Measurements from ENCODE around the gene ASPG.

ASPG gene

DNA sequence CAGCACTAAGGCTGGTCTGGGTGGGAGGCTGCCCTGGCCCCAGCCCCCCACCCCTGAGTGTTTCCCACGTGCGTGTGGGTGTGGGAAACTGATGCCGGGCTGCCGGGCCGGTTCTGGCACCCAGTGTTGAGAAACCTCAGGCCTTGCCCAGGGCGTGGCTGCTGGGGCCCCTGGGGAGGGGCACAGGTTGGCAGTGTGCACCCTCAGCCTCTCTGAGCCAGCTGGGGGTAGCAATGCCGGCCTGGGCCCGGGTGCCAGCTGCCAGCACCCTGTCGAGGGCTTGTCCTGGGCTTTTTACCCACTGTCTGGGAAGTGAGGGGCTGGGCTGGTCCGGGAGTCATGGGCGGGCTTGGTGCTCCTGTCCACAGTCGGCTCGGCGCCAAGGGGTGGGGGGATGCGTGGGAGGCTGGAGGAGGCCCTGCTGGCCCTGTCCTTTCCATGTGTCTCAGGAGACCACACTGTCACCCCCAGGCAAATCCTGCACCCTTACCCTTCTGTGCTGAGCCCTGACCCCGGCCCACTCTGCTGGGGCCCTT, 15.7 kb downstream of the ASPG start:
- ATAC-seq: no peak
- TF ChIP-seq, protein P1, sequence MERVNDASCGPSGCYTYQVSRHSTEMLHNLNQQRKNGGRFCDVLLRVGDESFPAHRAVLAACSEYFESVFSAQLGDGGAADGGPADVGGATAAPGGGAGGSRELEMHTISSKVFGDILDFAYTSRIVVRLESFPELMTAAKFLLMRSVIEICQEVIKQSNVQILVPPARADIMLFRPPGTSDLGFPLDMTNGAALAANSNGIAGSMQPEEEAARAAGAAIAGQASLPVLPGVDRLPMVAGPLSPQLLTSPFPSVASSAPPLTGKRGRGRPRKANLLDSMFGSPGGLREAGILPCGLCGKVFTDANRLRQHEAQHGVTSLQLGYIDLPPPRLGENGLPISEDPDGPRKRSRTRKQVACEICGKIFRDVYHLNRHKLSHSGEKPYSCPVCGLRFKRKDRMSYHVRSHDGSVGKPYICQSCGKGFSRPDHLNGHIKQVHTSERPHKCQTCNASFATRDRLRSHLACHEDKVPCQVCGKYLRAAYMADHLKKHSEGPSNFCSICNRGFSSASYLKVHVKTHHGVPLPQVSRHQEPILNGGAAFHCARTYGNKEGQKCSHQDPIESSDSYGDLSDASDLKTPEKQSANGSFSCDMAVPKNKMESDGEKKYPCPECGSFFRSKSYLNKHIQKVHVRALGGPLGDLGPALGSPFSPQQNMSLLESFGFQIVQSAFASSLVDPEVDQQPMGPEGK (CRISPR knock-in tag; IDR thresholded peaks at IDR 0.05; ENCODE audit: borderline replicate concordance): no peak
- TF ChIP-seq TOX (CRISPR knock-in tag; IDR thresholded peaks at IDR 0.05; ENCODE audit: borderline replicate concordance): no peak
- TF ChIP-seq, protein P2, sequence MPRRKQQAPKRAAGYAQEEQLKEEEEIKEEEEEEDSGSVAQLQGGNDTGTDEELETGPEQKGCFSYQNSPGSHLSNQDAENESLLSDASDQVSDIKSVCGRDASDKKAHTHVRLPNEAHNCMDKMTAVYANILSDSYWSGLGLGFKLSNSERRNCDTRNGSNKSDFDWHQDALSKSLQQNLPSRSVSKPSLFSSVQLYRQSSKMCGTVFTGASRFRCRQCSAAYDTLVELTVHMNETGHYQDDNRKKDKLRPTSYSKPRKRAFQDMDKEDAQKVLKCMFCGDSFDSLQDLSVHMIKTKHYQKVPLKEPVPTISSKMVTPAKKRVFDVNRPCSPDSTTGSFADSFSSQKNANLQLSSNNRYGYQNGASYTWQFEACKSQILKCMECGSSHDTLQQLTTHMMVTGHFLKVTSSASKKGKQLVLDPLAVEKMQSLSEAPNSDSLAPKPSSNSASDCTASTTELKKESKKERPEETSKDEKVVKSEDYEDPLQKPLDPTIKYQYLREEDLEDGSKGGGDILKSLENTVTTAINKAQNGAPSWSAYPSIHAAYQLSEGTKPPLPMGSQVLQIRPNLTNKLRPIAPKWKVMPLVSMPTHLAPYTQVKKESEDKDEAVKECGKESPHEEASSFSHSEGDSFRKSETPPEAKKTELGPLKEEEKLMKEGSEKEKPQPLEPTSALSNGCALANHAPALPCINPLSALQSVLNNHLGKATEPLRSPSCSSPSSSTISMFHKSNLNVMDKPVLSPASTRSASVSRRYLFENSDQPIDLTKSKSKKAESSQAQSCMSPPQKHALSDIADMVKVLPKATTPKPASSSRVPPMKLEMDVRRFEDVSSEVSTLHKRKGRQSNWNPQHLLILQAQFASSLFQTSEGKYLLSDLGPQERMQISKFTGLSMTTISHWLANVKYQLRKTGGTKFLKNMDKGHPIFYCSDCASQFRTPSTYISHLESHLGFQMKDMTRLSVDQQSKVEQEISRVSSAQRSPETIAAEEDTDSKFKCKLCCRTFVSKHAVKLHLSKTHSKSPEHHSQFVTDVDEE (CRISPR knock-in tag; IDR thresholded peaks at IDR 0.05): no peak
- TF ChIP-seq ARNTL (CRISPR knock-in tag; IDR thresholded peaks at IDR 0.05; ENCODE audit: borderline replicate concordance, low read depth): no peak

DNA sequence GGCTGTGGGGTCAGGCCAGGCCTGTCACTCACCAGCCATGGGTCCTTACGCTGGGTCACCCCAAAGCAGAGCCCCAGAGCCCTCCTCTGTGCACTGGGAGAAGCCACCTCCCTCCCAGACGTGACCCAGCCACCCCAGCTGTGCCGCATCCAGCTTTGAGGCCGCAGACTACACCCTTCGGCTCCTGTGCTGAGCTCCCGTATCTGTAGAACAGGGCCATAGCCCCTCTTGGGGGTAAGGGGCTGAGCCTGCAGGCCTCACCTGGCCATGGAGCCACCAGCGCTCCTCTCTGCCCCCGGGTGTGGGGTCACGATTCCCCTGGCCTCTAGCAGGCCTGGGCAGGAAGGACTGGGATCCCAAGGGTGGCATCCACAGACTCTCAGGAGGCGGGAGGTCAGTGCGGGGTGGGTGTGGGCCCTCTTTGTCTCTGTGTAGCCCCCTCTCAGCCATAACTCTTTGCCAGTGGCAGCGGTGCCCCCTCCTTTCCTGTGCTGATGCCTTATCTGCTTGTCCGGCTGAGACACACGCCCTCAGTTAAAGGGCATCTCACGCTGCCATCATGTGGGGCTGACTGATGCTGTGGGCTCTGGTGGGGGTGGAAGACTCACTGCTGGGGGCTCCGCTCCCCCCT, 16.3 kb downstream of the ASPG start:
- ATAC-seq: no peak
- TF ChIP-seq ZNF565 (CRISPR knock-in tag; conservative IDR thresholded peaks at IDR 0.05; ENCODE audit: low read depth) (no peak), ESRRG (CRISPR knock-in tag; IDR thresholded peaks at IDR 0.05) (no peak), ISL1 (CRISPR knock-in tag; IDR thresholded peaks at IDR 0.05) (no peak), RARB (CRISPR knock-in tag; IDR thresholded peaks at IDR 0.05) (no peak), ZFP3 (CRISPR knock-in tag; IDR thresholded peaks at IDR 0.05) (no peak), PPARA (CRISPR knock-in tag; IDR thresholded peaks at IDR 0.05; ENCODE audit: borderline replicate concordance) (no peak), ZFP30 (CRISPR knock-in tag; IDR thresholded peaks at IDR 0.05) (no peak), TOX (CRISPR knock-in tag; IDR thresholded peaks at IDR 0.05; ENCODE audit: borderline replicate concordance) (no peak), TCF4 (CRISPR knock-in tag; IDR thresholded peaks at IDR 0.05; ENCODE audit: borderline replicate concordance) (no peak), ZC3H10 (CRISPR knock-in tag; IDR thresholded peaks at IDR 0.05) (no peak), SNAI2 (CRISPR knock-in tag; IDR thresholded peaks at IDR 0.05) (no peak), GLIS3 (CRISPR knock-in tag; IDR thresholded peaks at IDR 0.05) (no peak)
- TF ChIP-seq, protein P3, sequence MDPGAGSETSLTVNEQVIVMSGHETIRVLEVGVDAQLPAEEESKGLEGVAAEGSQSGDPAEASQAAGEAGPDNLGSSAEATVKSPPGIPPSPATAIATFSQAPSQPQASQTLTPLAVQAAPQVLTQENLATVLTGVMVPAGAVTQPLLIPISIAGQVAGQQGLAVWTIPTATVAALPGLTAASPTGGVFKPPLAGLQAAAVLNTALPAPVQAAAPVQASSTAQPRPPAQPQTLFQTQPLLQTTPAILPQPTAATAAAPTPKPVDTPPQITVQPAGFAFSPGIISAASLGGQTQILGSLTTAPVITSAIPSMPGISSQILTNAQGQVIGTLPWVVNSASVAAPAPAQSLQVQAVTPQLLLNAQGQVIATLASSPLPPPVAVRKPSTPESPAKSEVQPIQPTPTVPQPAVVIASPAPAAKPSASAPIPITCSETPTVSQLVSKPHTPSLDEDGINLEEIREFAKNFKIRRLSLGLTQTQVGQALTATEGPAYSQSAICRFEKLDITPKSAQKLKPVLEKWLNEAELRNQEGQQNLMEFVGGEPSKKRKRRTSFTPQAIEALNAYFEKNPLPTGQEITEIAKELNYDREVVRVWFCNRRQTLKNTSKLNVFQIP (CRISPR knock-in tag; IDR thresholded peaks at IDR 0.05; ENCODE audit: borderline replicate concordance, low read depth): no peak
- TF ChIP-seq, protein P4, sequence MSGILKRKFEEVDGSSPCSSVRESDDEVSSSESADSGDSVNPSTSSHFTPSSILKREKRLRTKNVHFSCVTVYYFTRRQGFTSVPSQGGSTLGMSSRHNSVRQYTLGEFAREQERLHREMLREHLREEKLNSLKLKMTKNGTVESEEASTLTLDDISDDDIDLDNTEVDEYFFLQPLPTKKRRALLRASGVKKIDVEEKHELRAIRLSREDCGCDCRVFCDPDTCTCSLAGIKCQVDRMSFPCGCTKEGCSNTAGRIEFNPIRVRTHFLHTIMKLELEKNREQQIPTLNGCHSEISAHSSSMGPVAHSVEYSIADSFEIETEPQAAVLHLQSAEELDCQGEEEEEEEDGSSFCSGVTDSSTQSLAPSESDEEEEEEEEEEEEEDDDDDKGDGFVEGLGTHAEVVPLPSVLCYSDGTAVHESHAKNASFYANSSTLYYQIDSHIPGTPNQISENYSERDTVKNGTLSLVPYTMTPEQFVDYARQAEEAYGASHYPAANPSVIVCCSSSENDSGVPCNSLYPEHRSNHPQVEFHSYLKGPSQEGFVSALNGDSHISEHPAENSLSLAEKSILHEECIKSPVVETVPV (CRISPR knock-in tag; IDR thresholded peaks at IDR 0.05): no peak

DNA sequence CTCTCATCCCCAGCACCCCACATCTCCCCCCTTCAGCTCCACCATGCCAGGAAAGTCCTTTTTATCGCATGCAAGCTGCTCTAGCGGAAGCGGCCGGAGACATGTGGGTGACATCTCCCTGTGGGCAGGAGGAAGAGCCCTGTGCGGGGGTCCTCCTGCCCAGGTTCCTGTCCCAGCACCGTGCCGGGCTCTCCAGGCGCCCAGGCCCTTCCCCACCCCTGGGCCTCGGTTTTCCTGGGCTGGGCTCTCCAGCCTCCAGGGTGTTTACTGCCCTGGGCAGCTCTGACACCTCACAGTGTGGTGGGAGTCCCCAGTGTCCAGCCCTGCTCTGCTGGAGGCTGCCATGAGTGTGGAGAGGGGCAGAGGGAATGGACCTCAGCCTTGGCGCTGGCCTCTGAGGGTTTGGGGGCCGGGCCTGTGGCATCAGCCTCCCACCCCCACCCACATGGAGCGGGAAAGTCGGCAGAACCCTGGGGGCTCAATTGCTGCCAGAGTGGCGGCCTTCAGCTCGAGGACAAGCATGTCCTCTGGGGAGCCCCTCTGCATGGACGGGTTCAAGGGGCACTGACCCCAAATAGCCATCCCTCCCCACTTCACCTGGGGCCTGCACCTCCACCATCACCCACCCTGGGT, 16.9 kb downstream of the ASPG start:
- no peak for TF ChIP-seq ARNTL (CRISPR knock-in tag; IDR thresholded peaks at IDR 0.05; ENCODE audit: borderline replicate concordance, low read depth)
- TF ChIP-seq ISL1 (CRISPR knock-in tag; IDR thresholded peaks at IDR 0.05): no peak
- TF ChIP-seq, protein P1 (CRISPR knock-in tag; IDR thresholded peaks at IDR 0.05; ENCODE audit: borderline replicate concordance): no peak
- no peak for TF ChIP-seq GLIS3 (CRISPR knock-in tag; IDR thresholded peaks at IDR 0.05)
- TF ChIP-seq ESRRG (CRISPR knock-in tag; IDR thresholded peaks at IDR 0.05): no peak
- no peak for TF ChIP-seq ZNF70 (CRISPR knock-in tag; IDR thresholded peaks at IDR 0.05)
- TF ChIP-seq PPARA (CRISPR knock-in tag; IDR thresholded peaks at IDR 0.05; ENCODE audit: borderline replicate concordance): no peak
- TF ChIP-seq ZFP3 (CRISPR knock-in tag; IDR thresholded peaks at IDR 0.05): no peak
- no peak for TF ChIP-seq RARB (CRISPR knock-in tag; IDR thresholded peaks at IDR 0.05)
- TF ChIP-seq, protein P2 (CRISPR knock-in tag; IDR thresholded peaks at IDR 0.05): no peak
- TF ChIP-seq CSDC2 (CRISPR knock-in tag; IDR thresholded peaks at IDR 0.05): no peak
- TF ChIP-seq ZNF565 (CRISPR knock-in tag; conservative IDR thresholded peaks at IDR 0.05; ENCODE audit: low read depth): no peak
- no peak for TF ChIP-seq BACH2 (CRISPR knock-in tag; IDR thresholded peaks at IDR 0.05; ENCODE audit: borderline replicate concordance)
- TF ChIP-seq TOX (CRISPR knock-in tag; IDR thresholded peaks at IDR 0.05; ENCODE audit: borderline replicate concordance): no peak
- TF ChIP-seq OSR1 (CRISPR knock-in tag; IDR thresholded peaks at IDR 0.05): no peak
- no peak for ATAC-seq
